Upper lobe of right lung (tissue), 1 donor: ENCODE data around the gene MYO18B. TPM values are rescaled to one million over a fixed set of nuclear protein-coding genes. Genes with fewer than 3 reads are reported as not detected.

ENCODE experiments used
- ATAC-seq: fragments of 200-7000 bp; cut with Tn5 transposase; one replicate; pipeline ENCODE4 v1.9.1; 2020; ENCODE audit warnings: mild to moderate bottlenecking, moderate library complexity
- DNase-seq: peaks from one replicate; pipeline ENCODE4 v3.0.0-alpha.2; 2020
- H3K27ac ChIP-seq: fragments of 200-600 bp; one replicate; pipeline ENCODE4 v1.8.0; 2022
- H3K27me3 ChIP-seq: fragments of 200-600 bp; one replicate; pipeline ENCODE4 v1.8.0; 2022; ENCODE audit warnings: mild to moderate bottlenecking
- H3K36me3 ChIP-seq: fragments of 200-600 bp; one replicate; pipeline ENCODE4 v1.8.0; 2022
- H3K4me1 ChIP-seq: fragments of 200-600 bp; one replicate; pipeline ENCODE4 v1.8.0; 2022
- H3K4me3 ChIP-seq: fragments of 200-600 bp; one replicate; pipeline ENCODE4 v1.8.0; 2022; ENCODE audit warnings: mild to moderate bottlenecking
- H3K9me3 ChIP-seq: fragments of 200-600 bp; one replicate; pipeline ENCODE4 v1.8.0; 2022
- intact Hi-C: fragments of 100-400 bp; cut with DNase I; formaldehyde crosslinking; loops from one replicate; pipeline ENCODE4 v1.11.0; 2022
- total RNA-seq: library from RNA; stranded (reverse); fragmentation: NEBNext Ultra II Directional; extraction: Animal tissue kit (Norgen Biotek cat#: 25700); gene quantifications from one replicate; pipeline ENCODE4 v1.2.1, GENCODE V29; 2021
- TF ChIP-seq, protein P1 (sequence below): fragments of 200-600 bp; IDR thresholded peaks from one replicate; pipeline ENCODE4 v1.8.0; 2022; ENCODE audit warnings: antibody characterized with exemption
- donor health status: DM: no; HTN: yes; CAD: no; lungs with severe emphysema.

MYO18B gene
- total RNA-seq, 1 donor from 2014 or later, result 0.14 TPM

DNA sequence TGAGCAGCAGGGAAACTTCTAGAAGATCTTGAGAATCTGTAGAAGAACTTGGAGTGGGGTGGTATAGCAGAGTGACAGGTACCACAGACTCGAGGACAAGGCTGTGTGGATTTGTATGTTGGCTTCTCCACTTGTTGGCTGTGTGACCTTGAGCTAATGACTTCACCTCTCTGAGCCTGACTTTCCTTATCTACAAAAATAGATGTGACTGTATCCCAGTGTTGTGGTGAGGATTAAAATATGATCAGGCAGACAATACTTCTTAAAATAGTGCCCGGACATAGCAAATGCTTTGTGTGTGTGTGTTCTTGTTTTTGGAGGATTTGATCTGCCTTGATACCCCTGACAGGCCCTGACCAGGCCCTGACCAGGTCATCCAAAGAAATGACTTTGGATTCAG is 40.8 kb downstream of the MYO18B start:
- no peaks in the 10 kb centered on the region for H3K9me3 ChIP-seq
- intact Hi-C loops, result no loop called here
- no peaks in the 10 kb centered on the region for H3K36me3 ChIP-seq
- ATAC-seq, result no peak
- no peak overlapping the region for H3K27ac ChIP-seq
- H3K4me3 ChIP-seq, result no peak overlapping the region
- DNase-seq, result no peak
- no peaks in the 10 kb centered on the region for H3K4me1 ChIP-seq
- peaks cover 7% of the 10 kb centered on the region for H3K27me3 ChIP-seq
- TF ChIP-seq, protein P1, sequence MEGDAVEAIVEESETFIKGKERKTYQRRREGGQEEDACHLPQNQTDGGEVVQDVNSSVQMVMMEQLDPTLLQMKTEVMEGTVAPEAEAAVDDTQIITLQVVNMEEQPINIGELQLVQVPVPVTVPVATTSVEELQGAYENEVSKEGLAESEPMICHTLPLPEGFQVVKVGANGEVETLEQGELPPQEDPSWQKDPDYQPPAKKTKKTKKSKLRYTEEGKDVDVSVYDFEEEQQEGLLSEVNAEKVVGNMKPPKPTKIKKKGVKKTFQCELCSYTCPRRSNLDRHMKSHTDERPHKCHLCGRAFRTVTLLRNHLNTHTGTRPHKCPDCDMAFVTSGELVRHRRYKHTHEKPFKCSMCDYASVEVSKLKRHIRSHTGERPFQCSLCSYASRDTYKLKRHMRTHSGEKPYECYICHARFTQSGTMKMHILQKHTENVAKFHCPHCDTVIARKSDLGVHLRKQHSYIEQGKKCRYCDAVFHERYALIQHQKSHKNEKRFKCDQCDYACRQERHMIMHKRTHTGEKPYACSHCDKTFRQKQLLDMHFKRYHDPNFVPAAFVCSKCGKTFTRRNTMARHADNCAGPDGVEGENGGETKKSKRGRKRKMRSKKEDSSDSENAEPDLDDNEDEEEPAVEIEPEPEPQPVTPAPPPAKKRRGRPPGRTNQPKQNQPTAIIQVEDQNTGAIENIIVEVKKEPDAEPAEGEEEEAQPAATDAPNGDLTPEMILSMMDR, result no peak

DNA sequence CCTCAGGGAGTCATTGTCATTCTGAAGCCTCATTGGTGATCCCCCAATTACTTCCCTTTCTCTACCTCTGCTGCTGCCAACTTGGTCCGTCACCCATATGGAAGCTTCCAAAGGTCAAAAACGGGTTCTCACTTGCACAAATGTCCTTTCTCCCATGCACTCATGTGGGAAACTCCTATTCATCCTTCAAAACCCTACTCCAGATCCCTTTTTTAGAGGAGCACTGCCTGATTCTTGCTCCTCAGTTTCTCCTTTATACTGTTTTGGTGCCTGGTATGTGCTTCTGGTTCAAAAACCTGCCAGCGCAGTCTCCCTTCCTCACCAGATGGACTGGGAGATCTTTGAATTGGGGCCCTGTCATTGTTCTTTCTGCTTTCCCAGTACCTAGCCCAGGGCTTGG is 41.9 kb downstream of the MYO18B start:
- no peaks in the 10 kb centered on the region for H3K36me3 ChIP-seq
- intact Hi-C loops, result no loop called here
- H3K27me3 ChIP-seq, result peaks cover 7% of the 10 kb centered on the region
- DNase-seq, result no peak
- H3K4me3 ChIP-seq, result no peak overlapping the region
- TF ChIP-seq, protein P1, result no peak
- ATAC-seq, result no peak
- H3K9me3 ChIP-seq, result no peaks in the 10 kb centered on the region
- no peak overlapping the region for H3K27ac ChIP-seq
- no peaks in the 10 kb centered on the region for H3K4me1 ChIP-seq

DNA sequence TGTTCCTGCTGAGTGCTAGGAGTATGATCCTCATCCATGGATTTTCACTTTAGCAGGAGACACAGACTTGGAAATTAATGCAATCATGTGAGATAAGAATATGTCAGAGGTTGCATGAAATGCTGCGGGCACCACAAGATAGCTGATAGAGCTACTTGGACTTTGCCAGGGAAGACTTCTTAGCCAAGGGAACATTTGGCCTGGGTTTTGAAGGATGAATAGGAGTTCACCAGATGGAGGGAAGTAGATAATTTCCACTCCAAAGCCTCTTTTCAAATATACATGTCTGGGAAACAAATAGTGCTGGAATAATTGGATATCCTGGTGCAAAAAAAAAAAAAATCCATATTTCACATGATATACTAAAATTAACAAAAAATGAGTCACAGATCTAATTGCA is 44.2 kb downstream of the MYO18B start:
- TF ChIP-seq, protein P1, result no peak
- H3K4me1 ChIP-seq, result no peaks in the 10 kb centered on the region
- no peak for DNase-seq
- H3K4me3 ChIP-seq, result no peak overlapping the region
- H3K36me3 ChIP-seq, result no peaks in the 10 kb centered on the region
- intact Hi-C loops, result no loop called here
- no peak for ATAC-seq
- peaks cover 7% of the 10 kb centered on the region for H3K27me3 ChIP-seq
- H3K27ac ChIP-seq, result no peak overlapping the region
- no peaks in the 10 kb centered on the region for H3K9me3 ChIP-seq

DNA sequence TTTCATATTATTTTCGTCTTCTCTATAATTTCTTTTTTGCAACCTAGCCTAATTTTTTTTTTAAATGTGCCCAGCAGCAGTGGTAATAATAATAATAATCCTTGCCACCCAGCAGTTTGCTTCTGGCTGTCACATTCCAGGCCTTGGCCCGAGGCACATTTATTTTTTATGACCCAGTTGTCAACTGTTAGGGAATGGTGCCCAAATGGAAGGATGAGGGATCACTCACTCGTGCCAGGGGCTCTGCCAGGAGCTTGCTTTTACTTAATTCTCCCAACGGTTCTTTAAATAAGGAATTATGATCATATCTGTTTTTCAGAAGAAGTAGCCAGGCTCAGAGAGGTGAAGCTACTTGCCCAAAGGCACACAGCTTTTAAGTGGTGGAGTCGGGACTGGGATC is 49.6 kb downstream of the MYO18B start:
- no peak for DNase-seq
- TF ChIP-seq, protein P1, result no peak
- H3K27ac ChIP-seq, result no peak overlapping the region
- no peak overlapping the region for H3K4me3 ChIP-seq
- H3K27me3 ChIP-seq, result no peaks in the 10 kb centered on the region
- no peaks in the 10 kb centered on the region for H3K9me3 ChIP-seq
- intact Hi-C loops, result no loop called here
- no peak for ATAC-seq
- H3K36me3 ChIP-seq, result no peaks in the 10 kb centered on the region
- H3K4me1 ChIP-seq, result no peaks in the 10 kb centered on the region

DNA sequence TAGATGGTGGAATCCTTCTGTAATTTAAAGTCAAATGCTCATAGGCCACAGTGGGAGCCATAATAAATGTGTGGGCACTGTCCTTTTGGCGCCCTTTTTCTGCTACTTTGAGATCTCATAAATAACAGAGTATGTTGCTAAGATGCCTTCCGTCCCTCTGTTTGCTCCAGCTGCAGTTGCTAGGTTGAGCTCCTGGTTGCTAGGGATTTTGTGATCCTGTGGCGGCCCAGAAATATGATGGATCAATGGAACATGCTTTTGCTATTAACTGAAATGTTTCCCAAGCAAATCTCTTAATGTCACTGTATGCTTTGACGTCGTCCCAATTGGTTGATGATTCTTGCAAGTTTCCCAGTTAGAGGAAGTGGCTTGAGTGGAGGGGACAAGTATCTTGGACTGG is 53.5 kb downstream of the MYO18B start:
- no peak overlapping the region for H3K4me3 ChIP-seq
- H3K9me3 ChIP-seq, result no peaks in the 10 kb centered on the region
- H3K27ac ChIP-seq, result no peak overlapping the region
- ATAC-seq (no peak), DNase-seq (no peak)
- no peaks in the 10 kb centered on the region for H3K36me3 ChIP-seq
- TF ChIP-seq, protein P1, result no peak
- no peaks in the 10 kb centered on the region for H3K4me1 ChIP-seq
- intact Hi-C loops, result no loop called here
- no peaks in the 10 kb centered on the region for H3K27me3 ChIP-seq

DNA sequence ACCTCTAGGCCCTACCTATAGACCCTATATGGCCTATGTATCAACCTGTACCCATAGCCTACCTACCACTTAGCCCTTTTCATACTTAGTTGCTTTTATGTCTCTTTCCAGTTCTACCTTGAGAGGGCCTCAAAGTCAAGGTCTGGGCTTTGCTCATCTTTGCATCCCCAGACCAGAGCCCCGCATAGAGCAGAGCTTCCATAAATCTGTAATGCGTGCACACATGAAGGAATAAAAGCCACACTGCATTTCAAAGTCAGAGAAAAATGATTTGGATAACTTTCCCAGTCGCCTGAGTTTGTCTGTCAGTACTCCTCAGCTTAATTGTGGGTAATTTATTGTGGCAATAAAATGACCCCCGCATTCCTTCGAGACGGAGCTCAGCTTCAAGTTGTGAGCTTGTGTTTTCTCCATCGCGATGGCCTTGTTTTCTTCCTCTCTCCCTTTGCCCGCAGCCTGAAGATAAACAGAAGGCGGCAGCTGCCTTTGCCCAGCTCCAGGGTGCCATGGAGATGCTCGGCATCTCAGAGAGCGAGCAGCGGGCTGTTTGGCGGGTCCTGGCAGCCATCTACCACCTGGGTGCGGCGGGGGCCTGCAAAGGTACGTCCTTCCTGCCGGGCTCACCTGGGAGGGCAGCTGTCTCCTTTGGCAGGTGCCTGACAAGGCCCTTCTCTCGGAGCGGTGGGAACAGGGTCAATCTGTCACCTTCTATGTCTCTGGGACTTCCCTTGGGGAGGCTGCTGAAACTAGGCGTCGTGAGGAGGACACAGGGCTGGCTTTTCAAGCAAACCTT is 55.7 kb downstream of the MYO18B start:
- no peak overlapping the region for H3K27ac ChIP-seq
- H3K4me3 ChIP-seq, result no peak overlapping the region
- DNase-seq (no peak), ATAC-seq (no peak)
- H3K36me3 ChIP-seq, result no peaks in the 10 kb centered on the region
- H3K4me1 ChIP-seq, result no peaks in the 10 kb centered on the region
- no peaks in the 10 kb centered on the region for H3K9me3 ChIP-seq
- TF ChIP-seq, protein P1, result no peak
- intact Hi-C loops, result no loop called here
- H3K27me3 ChIP-seq, result no peaks in the 10 kb centered on the region
